Activated CD4-positive, alpha-beta T cell treated with anti-CD3 and anti-CD28 coated beads, Interleukin-2, amount 10 ng/mL, durations not matched to agents 24 days and 14 days (primary cell): ENCODE data around the gene HOGA1. TPM values are rescaled to one million over a fixed set of nuclear protein-coding genes. Genes with fewer than 3 reads are reported as not detected.
"Not testable (repeated sequence)": the region's sequence is repeated elsewhere in the genome, so short reads cannot be mapped to it uniquely, and the experiment has no call there.

Experiments used
- DNase-seq: peaks from one replicate; pipeline ENCODE4 v3.0.0; 2022
- H3K27ac Mint-ChIP-seq: one replicate; pipeline ENCODE4 v1.8.0; 2022; ENCODE audit warnings: mild to moderate bottlenecking, mixed read lengths
- H3K27me3 Mint-ChIP-seq: one replicate; pipeline ENCODE4 v1.8.0; 2022; ENCODE audit warnings: mixed read lengths
- H3K36me3 Mint-ChIP-seq: one replicate; pipeline ENCODE4 v1.8.0; 2022; ENCODE audit warnings: low read depth, mild to moderate bottlenecking, mixed read lengths
- H3K4me1 Mint-ChIP-seq: one replicate; pipeline ENCODE4 v1.8.0; 2021; ENCODE audit warnings: mixed read lengths
- H3K4me3 Mint-ChIP-seq: one replicate; pipeline ENCODE4 v1.8.0; 2022; ENCODE audit warnings: mild to moderate bottlenecking, moderate library complexity, mixed read lengths
- H3K9me3 Mint-ChIP-seq: one replicate; pipeline ENCODE4 v1.8.0; 2021; ENCODE audit warnings: mixed read lengths
- intact Hi-C: fragments of 100-400 bp; cut with micrococcal nuclease; formaldehyde crosslinking; loops from one replicate; pipeline ENCODE4 v1.15.1; 2023
- total RNA-seq: library from RNA; stranded (reverse); gene quantifications from 2 replicates; pipeline ENCODE4 v1.2.3, GENCODE V29; 2022

The HOGA1 gene
- total RNA-seq, 1 donor from 2014 or later = not detected

DNA sequence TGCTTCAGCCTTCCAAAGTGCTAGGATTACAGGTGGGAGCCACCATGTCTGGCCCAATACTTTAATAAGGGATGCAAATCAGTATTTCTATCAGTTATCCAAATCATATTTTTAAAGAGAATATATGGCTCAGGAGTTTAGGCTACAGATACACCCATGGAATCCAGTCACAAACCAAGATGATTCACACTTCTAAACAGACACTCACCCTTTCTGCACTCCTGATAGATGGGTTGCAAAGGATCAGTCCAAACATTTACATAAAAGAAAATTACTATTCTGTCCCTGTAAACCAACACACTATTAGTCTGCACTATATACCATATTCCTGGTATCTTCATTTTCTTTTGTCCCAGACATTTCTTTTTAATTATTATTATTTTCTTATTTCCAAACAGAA is 46.9 kb downstream of the HOGA1 start:
- H3K27ac Mint-ChIP-seq = no peak overlapping the region
- H3K27me3 Mint-ChIP-seq = peaks cover 3% of the 10 kb centered on the region
- H3K4me3 Mint-ChIP-seq = no peak overlapping the region
- intact Hi-C loops = no loop called here
- H3K9me3 Mint-ChIP-seq = no peaks in the 10 kb centered on the region
- H3K36me3 Mint-ChIP-seq = peaks cover 2% of the 10 kb centered on the region
- peaks cover 16% of the 10 kb centered on the region for H3K4me1 Mint-ChIP-seq
- no peak for DNase-seq

DNA sequence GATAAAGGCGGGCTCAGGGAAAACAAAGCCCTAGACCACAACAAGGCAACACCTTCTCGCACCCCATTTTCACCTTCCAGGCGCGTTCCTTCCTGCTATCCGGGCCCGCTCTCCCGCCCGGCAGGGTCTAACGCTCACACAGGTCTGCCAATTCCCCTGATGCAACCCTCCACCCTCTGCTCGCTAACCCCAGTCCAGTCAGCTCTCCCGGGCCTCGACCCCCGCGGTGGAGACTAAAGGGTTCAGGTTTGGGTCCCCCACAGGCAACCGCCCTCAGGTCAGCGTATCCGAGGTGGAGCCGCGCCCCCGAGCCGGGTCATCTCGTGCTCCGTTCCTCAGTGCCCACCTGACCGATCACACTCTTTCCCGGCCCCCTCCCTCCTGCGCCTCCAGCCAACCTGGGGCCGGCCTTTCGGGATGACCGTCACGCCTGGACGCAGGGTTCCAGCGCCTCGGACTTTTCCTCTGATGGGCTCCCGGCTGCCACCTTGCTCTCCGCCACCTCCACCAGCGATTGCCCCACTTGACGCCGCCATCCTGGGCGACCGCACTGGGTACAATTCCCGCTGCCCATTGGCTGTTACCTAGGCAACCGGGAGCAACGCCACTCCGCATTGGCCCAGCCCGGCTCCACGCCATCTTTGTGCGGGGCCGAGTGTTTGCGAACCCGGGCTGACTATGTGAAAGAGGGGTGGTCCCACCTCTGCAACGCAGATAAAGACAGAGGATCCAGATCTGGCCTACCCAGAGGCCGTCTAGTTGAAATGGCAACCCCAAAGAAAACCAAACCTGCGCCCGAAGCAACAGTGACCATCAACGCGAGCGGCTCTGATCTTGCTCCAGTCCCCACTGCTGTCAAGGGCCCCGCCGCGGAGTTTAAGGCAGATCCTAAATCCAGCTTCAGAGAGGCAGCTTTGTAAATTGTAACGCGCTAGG is 49.0 kb downstream of the HOGA1 start, which contains the start of gene MORN4:
Gene MORN4 (minus strand): TSS at position 552 of the 936 bp plus-strand sequence. CDS start 13,847 bp downstream, outside the sequence.
- DNase-seq = peak; percentile 98
- intact Hi-C loops = no loop called here
- H3K27ac Mint-ChIP-seq = peak within 1 kb of the TSS; percentile 87
- H3K4me3 Mint-ChIP-seq = peak within 1 kb of the TSS; percentile 97
- peaks cover 2% of the 10 kb centered on the region for H3K36me3 Mint-ChIP-seq
- H3K9me3 Mint-ChIP-seq = no peaks in the 10 kb centered on the region
- peaks cover 16% of the 10 kb centered on the region for H3K4me1 Mint-ChIP-seq
- peaks cover 3% of the 10 kb centered on the region for H3K27me3 Mint-ChIP-seq

DNA sequence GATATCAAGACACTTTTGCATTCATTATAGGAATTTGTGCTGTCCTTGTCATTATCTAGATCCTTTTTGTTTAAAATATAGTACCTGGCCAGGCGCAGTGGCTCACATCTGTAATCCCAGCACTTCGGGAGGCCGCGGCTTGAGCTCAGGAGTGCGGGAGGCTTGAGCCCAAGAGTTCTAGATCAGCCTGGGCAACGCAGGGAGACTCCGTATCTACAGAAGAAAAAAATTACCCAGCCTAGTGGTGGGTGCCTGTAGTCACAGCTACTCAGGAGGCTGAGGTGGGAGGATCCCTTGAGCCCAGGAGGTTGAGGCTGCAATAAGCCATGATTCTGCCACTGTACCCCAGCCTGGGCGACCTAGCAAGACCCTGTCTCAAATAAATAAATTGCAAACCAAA is 49.7 kb downstream of the HOGA1 start:
- peak; percentile 66 for DNase-seq
- Mint-ChIP-seq H3K27me3 (peaks cover 5% of the 10 kb centered on the region), H3K9me3 (no peaks in the 10 kb centered on the region), H3K36me3 (peaks cover 2% of the 10 kb centered on the region), H3K4me1 (peaks cover 18% of the 10 kb centered on the region), H3K27ac (peak overlapping the region; percentile 87), H3K4me3 (peak overlapping the region; percentile 97)
- intact Hi-C loops = no loop called here

DNA sequence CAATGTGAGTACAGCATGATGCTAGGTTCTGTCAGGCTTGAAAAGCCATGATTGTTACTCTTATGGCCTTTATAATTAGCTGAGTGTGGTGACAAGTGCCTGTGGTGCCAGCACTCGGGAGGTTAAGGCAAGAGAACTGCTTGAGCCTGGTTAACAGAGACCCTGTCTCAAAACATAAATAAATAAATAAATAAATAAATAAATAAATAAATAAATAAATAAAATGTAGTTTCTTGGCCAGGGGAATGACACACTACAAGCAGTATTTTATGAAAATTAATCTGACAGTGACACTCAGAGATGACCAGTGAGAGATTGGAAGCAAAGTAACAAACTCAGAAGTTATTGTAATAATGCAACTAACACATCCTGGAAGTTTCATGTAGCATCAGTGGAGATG is 51.4 kb downstream of the HOGA1 start:
- Mint-ChIP-seq H3K27ac (no peak overlapping the region), H3K4me1 (peaks cover 20% of the 10 kb centered on the region), H3K4me3 (no peak overlapping the region), H3K27me3 (peaks cover 5% of the 10 kb centered on the region), H3K9me3 (no peaks in the 10 kb centered on the region), H3K36me3 (peaks cover 4% of the 10 kb centered on the region)
- intact Hi-C loops = no loop called here
- no peak for DNase-seq

DNA sequence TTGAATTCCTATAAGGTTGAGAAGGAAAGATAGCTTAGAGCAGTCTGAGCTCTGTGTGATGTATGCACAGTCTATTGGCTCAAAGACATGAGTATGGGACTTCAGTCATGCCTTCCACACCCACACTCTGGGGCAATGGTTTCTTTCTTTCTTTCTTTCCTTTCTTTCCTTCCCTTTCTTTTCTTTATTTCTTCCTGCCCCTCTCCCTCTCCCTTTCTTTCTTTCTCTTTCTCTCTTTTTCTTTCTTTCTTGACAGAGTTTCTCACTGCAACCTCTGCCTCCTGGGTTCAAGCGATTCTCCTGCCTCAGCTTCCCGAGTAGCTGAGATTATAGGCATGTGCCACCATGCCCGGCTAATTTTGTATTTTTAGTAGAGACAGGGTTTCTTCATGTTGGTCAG is 54.9 kb downstream of the HOGA1 start:
- H3K4me3 Mint-ChIP-seq, DNase-seq, intact Hi-C loops, H3K27ac Mint-ChIP-seq, H3K9me3 Mint-ChIP-seq, H3K27me3 Mint-ChIP-seq: not testable (repeated sequence)
- H3K4me1 Mint-ChIP-seq = peaks cover 23% of the 10 kb centered on the region
- H3K36me3 Mint-ChIP-seq = peaks cover 11% of the 10 kb centered on the region

DNA sequence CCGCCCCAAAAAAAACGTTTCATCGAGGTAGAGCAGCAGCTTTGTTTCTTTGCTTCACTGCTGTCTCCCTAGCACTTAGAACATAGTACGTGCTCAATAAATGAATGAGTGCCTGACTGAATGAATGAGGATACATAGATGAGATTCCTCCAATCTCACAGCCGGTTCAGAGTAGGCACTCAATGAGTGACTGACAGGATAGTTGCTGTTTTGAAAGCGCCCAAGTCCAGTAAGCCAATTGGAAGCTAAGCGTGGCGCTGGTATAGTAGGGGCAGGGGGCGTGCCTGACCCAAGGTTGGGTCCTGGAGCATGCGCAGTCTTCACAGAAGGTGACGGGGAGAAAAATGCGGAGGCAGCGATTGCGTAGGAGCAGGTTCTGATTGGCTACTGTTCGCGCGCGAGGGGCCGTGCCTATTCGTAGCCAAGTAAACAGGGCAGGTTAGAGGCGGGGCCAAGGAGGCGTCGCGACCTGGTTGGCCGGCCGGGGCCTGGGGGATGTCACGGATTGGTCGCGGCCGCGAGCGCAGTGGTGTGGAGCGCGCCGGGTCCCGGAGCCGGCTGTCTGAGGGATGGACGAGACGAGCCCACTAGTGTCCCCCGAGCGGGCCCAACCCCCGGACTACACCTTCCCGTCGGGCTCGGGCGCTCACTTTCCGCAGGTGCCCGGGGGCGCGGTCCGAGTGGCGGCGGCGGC is 56.1 kb downstream of the HOGA1 start, which contains the start of gene PI4K2A:
Gene PI4K2A (plus strand): TSS at position 498 of the 694 bp plus-strand sequence. CDS start 72 bp downstream, at position 570.
- DNase-seq = peak; percentile 100
- H3K9me3 Mint-ChIP-seq = no peaks in the 10 kb centered on the region
- H3K27ac Mint-ChIP-seq = peak within 1 kb of the TSS; percentile 90

DNA sequence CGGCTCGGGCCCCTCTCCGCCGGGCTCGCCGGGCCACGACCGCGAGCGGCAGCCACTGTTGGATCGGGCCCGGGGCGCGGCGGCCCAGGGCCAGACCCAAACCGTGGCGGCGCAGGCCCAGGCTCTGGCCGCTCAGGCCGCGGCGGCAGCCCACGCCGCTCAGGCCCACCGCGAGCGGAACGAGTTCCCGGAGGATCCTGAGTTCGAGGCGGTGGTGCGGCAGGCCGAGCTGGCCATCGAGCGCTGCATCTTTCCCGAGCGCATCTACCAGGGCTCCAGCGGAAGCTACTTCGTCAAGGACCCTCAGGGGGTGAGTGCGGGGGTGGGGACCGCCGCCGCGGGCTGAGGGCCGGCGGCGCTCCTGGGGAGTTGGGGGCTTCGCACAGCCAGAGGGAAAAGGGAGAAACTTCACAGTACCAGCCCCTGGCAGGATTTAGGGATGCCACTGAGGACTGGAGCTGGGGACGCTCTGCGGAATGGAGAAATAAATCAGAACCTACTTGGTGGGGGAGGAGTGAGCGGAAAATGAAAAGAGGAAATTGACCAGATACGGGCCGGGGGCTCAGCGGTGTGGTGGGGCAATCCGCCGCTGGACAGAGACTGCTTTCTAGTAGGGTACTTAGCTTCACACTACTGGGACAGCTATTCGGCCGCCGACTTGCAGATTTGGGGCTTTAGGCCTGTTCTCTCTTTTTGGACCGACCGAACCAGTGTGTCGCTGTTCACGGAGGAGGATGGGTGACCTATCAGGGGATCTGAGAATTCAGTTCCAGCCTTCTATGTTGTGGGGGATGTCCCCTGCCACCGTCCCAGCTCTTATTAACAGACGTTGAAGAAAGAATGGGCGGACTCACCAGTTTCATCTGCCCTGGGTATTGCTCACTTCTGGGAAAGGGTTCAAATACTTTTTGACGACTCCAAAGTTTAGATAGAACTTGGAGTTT is 57.0 kb downstream of the HOGA1 start:
- intact Hi-C loops = loop anchor here (1.0 to 10.0 kb wide), 6 partner anchors 8 to 1056 kb away; partner anchors contain the start of genes AVPI1, MMS19, PGAM1 and TM9SF3

More for the DNA sequence above, 56.1 kb downstream of the HOGA1 start, which contains the start of gene PI4K2A:
- Mint-ChIP-seq H3K4me3 (peak within 1 kb of the TSS; percentile 95), H3K36me3 (peaks cover 18% of the 10 kb centered on the region), H3K27me3 (peaks cover 3% of the 10 kb centered on the region), H3K4me1 (peaks cover 23% of the 10 kb centered on the region)
- intact Hi-C loops = loop anchor here (1.0 to 10.0 kb wide), 6 partner anchors 9 to 1056 kb away; partner anchors contain the start of genes AVPI1, MMS19, PGAM1 and TM9SF3

DNA sequence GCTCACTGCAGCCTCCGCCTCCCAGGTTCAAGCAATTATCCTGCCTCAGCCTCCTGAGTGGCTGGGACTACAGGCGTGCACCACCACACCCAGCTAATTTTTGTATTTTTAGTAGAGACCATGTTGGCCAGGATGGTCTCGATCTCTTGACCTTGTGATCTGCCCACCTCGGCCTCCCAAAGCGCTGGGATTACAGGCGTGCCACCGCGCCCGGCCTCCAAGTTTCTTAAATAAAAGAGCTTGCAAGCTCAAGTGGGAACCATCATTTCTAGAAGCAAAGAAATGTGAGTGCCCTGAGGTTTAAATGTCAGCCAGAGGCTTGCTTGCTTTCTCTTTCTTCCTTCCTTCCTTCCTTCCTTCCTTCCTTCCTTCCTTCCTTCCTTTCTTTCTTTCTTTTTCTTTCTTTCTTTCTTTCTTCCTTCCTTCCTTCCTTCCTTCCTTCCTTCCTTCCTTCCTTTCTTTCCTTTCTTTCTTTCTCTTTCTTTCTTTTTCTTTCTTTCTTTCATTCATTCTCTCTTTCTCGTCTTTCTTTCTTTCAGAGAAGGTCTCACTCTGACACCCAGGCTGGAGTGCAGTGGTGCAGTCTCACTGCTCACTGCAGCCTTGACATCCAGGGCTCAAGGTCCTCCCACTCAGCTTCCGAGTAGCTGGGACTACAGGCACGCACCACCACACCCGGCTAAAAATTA is 58.4 kb downstream of the HOGA1 start:
- not testable (repeated sequence) for DNase-seq, H3K9me3 Mint-ChIP-seq, H3K27me3 Mint-ChIP-seq, H3K27ac Mint-ChIP-seq
- intact Hi-C loops = loop anchor here (5.0 to 10.0 kb wide), 2 partner anchors 215 to 1058 kb away; partner anchors contain the start of genes PGAM1 and TM9SF3
- Mint-ChIP-seq H3K4me1 (peaks cover 29% of the 10 kb centered on the region), H3K4me3 (peak overlapping the region; percentile 95), H3K36me3 (peaks cover 25% of the 10 kb centered on the region)

More for the DNA sequence above, 57.0 kb downstream of the HOGA1 start:
- Mint-ChIP-seq H3K27ac (peak overlapping the region; percentile 83), H3K9me3 (no peaks in the 10 kb centered on the region), H3K27me3 (peaks cover 3% of the 10 kb centered on the region), H3K4me1 (peaks cover 26% of the 10 kb centered on the region), H3K36me3 (peaks cover 22% of the 10 kb centered on the region), H3K4me3 (peak overlapping the region; percentile 95)
- peak; percentile 70 for DNase-seq

DNA sequence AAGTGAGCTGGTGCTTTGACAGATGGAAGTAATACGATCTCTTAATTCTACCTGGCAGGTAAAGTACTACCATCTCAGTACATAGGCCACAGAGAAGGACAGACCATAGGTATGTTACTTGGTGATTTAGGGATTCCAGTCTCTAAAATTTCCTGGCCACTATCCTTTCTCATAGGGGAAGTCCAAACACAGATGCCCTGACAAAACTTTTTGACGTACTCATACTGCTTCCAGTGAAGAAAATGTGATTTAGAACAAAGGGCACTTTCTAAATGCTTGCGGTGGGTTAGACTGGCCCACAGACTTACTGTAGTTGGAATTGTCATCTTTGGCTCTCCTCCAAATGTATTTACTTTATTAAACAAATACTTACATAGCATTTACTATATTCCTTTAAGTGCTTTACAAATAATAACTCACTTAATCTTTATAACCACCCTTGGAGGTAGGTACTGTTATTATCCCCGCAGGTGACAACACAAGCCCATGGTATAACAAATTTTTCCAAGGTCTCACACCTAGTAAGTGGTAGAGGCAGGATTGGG is 59.3 kb downstream of the HOGA1 start:
- no peak overlapping the region for H3K27ac Mint-ChIP-seq

DNA sequence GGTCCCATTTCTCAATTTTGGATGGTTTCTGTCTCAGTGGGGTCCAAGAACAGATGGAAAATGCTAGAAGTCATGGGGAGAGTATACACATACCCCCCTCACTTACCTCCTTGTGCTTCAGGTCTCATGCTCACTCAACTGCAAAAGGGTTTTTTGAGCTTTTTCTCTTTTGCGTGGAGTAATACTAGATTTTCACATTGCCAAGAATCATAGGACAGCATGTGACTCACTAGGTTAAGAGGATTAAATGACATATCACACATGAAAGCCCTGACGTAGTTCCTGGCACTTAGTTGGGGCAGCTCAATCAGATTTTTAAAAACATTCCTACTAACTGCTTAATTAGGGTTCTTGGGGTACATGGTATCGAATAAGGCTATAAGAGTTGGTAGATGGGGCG is 60.7 kb downstream of the HOGA1 start:
- Mint-ChIP-seq H3K27me3 (no peaks in the 10 kb centered on the region), H3K4me1 (peaks cover 41% of the 10 kb centered on the region), H3K9me3 (no peaks in the 10 kb centered on the region), H3K27ac (no peak overlapping the region), H3K4me3 (no peak overlapping the region), H3K36me3 (peaks cover 30% of the 10 kb centered on the region)
- DNase-seq = no peak
- intact Hi-C loops = loop anchor here (5.0 to 10.0 kb wide), 2 partner anchors 218 to 1060 kb away; partner anchors contain the start of genes PGAM1 and TM9SF3

More for the DNA sequence above, 59.3 kb downstream of the HOGA1 start:
- Mint-ChIP-seq H3K36me3 (peaks cover 25% of the 10 kb centered on the region), H3K9me3 (no peaks in the 10 kb centered on the region), H3K4me1 (peaks cover 34% of the 10 kb centered on the region), H3K4me3 (peak overlapping the region; percentile 41), H3K27me3 (peaks cover 3% of the 10 kb centered on the region)
- intact Hi-C loops = loop anchor here (5.0 to 10.0 kb wide), 2 partner anchors 216 to 1059 kb away; partner anchors contain the start of genes PGAM1 and TM9SF3
- DNase-seq = no peak

DNA sequence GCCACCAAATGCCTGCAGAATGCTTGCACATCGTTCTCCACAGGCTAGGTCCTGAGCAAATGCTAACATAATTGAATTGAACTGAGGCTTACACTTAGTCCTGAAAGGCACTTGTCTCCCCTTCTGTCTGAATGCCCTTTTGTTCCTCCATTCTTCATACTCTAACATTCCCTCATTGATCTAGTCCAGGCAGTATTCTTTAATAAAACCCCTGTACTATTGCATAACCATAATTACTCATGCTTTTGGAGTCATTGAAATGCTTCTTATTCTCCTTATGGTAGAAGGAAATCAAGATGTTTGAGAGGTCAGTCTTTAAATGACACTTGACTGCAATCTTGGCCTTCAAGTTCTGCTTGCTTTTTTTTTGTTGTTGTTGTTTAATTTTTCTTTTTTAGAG is 63.4 kb downstream of the HOGA1 start:
- Mint-ChIP-seq H3K27ac (peak overlapping the region; percentile 46), H3K4me3 (no peak overlapping the region)
- intact Hi-C loops = loop anchor here (10.0 kb wide), 1 partner anchor 1063 kb away; the partner anchor contains the start of gene TM9SF3

More for the DNA sequence above, 63.4 kb downstream of the HOGA1 start:
- no peak for DNase-seq
- Mint-ChIP-seq H3K4me1 (peaks cover 27% of the 10 kb centered on the region), H3K9me3 (no peaks in the 10 kb centered on the region), H3K27me3 (no peaks in the 10 kb centered on the region), H3K36me3 (peaks cover 28% of the 10 kb centered on the region)
